HFFc6 (cell line): ENCODE measurements around the gene RER1. TPM values are rescaled to one million over a fixed set of nuclear protein-coding genes. Genes with fewer than 3 reads are reported as not detected.

Experiments
- DNase-seq: peaks from one replicate; pipeline ENCODE4 v3.0.0-alpha.2; 2018
- H3K27ac Mint-ChIP-seq: 2 replicates; pipeline ENCODE4 v1.8.0; 2020; ENCODE audit warnings: mild to moderate bottlenecking, mixed read lengths
- H3K27me3 Mint-ChIP-seq: 2 replicates; pipeline ENCODE4 v1.8.0; 2021; ENCODE audit warnings: mild to moderate bottlenecking, moderate library complexity, mixed read lengths; ENCODE audit not compliant: insufficient read depth
- H3K36me3 Mint-ChIP-seq: 2 replicates; pipeline ENCODE4 v1.8.0; 2021; ENCODE audit warnings: low read depth, mixed read lengths
- H3K4me1 Mint-ChIP-seq: 2 replicates; pipeline ENCODE4 v1.8.0; 2020; ENCODE audit warnings: low read depth, mixed read lengths
- H3K4me3 Mint-ChIP-seq: 2 replicates; pipeline ENCODE4 v1.8.0; 2020; ENCODE audit warnings: mild to moderate bottlenecking, moderate library complexity, mixed read lengths
- H3K9me3 Mint-ChIP-seq: 2 replicates; pipeline ENCODE4 v1.8.0; 2020; ENCODE audit warnings: mild to moderate bottlenecking, mixed read lengths
- CTCF ChIP-seq: fragments of 200-600 bp; sonication (generic); IDR thresholded peaks from 2 replicates; pipeline ENCODE4 v1.5.0; 2021; ENCODE audit warnings: antibody characterized with exemption, mild to moderate bottlenecking
- total RNA-seq, 6 experiments: library from RNA; stranded (reverse); fragmentation: NEBNext Ultra II Directional; extraction: Animal tissue kit (Norgen Biotek cat#: 25700); gene quantifications; 2 replicates in 1 of 6; 3 replicates in 5 of 6; pipeline ENCODE4 v1.2.3, GENCODE V29; 2021

RER1 gene
- total RNA-seq, 6 experiments from 2014 or later, result 254 to 303 (median 283) TPM

GRCh38 chr1:2413495-2414296, 22.1 kb downstream of the RER1 start:
- TF ChIP-seq CTCF, result no peak
- H3K36me3 Mint-ChIP-seq, result no peaks in the 10 kb centered on the region; the same call in 1 of the 2 replicates
- peak overlapping the region; percentile 79 for H3K4me3 Mint-ChIP-seq
- H3K27me3 Mint-ChIP-seq, result peaks cover 8% of the 10 kb centered on the region
- H3K27ac Mint-ChIP-seq, result peak overlapping the region; percentile 71
- H3K4me1 Mint-ChIP-seq, result peaks cover 12% of the 10 kb centered on the region
- H3K9me3 Mint-ChIP-seq, result no peaks in the 10 kb centered on the region
- DNase-seq, result no peak

- peak overlapping the region; percentile 79 for H3K4me3 Mint-ChIP-seq
- no peaks in the 10 kb centered on the region for H3K36me3 Mint-ChIP-seq
- H3K4me1 Mint-ChIP-seq, result peaks cover 12% of the 10 kb centered on the region
- DNase-seq, result peak; percentile 51
- H3K9me3 Mint-ChIP-seq, result no peaks in the 10 kb centered on the region
- H3K27me3 Mint-ChIP-seq, result peaks cover 11% of the 10 kb centered on the region
- TF ChIP-seq CTCF, result peak; percentile 94
- H3K27ac Mint-ChIP-seq, result peak overlapping the region; percentile 71
Observed at GRCh38 chr1:2414297-2414958, 22.8 kb downstream of the RER1 start.

- Mint-ChIP-seq H3K4me3 (no peak overlapping the region), H3K27ac (no peak overlapping the region), H3K36me3 (no peaks in the 10 kb centered on the region)
Observed at GRCh38 chr1:2415337-2415736, 23.7 kb downstream of the RER1 start.

GRCh38 chr1:2415801-2416208, 24.2 kb downstream of the RER1 start:
- DNase-seq, result no peak
- TF ChIP-seq CTCF, result no peak
- H3K36me3 Mint-ChIP-seq, result no peaks in the 10 kb centered on the region
- H3K9me3 Mint-ChIP-seq, result no peaks in the 10 kb centered on the region
- no peak overlapping the region for H3K27ac Mint-ChIP-seq
- peaks cover 10% of the 10 kb centered on the region for H3K4me1 Mint-ChIP-seq
- H3K4me3 Mint-ChIP-seq, result no peak overlapping the region
- peaks cover 11% of the 10 kb centered on the region for H3K27me3 Mint-ChIP-seq

More at GRCh38 chr1:2415337-2415736, 23.7 kb downstream of the RER1 start:
- TF ChIP-seq CTCF, result no peak
- Mint-ChIP-seq H3K4me1 (peaks cover 12% of the 10 kb centered on the region), H3K27me3 (peaks cover 11% of the 10 kb centered on the region), H3K9me3 (no peaks in the 10 kb centered on the region)
- no peak for DNase-seq

DNA sequence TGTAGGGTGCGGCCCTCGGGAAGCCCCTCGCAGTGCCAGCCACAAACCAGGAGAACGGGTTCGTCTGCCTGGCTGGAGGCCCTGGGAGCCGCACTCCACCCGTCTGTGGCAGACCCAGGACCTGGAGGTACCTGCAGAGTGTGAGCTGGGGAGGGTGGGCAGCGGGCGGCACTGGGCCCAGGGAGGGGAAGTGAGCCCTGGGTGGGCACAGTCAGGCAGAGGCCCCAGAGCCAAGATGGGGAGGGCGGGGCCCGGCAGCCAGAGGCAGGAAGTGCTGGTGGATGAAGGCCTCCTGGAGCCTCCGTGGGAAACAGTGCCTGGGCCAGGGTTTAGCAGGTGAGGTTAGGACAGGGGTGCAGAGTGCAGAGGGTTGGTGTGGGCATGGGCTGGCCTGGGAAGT, 24.8 kb downstream of the RER1 start:
- Mint-ChIP-seq H3K27ac (no peak overlapping the region), H3K4me1 (peaks cover 8% of the 10 kb centered on the region), H3K4me3 (no peak overlapping the region), H3K9me3 (no peaks in the 10 kb centered on the region), H3K27me3 (peaks cover 12% of the 10 kb centered on the region), H3K36me3 (no peaks in the 10 kb centered on the region)
- no peak for TF ChIP-seq CTCF
- DNase-seq, result no peak
